ENCODE results near the gene ASB10.
A peak's percentile ranks its signal among the peaks of the same experiment; 100 is the strongest.

The ASB10 gene

GRCh38 chr7:151176401-151176800, 10.6 kb downstream of the ASB10 start:
- H3K4me1 ChIP-seq (ENCODE audit: insufficient read depth, insufficient read length), result peaks cover 4% of the 10 kb centered on the region
- H3K27me3 ChIP-seq (ENCODE audit: insufficient read depth, insufficient read length), result peaks cover 8% of the 10 kb centered on the region

GRCh38 chr7:151175793-151176311, 11.2 kb downstream of the ASB10 start:
- no peak overlapping the region for H3K9ac ChIP-seq (ENCODE audit: insufficient read length, low read depth)
- H3K4me3 ChIP-seq (ENCODE audit: insufficient read length, low read depth), result no peak overlapping the region
- TF ChIP-seq SUZ12 (IDR thresholded peaks at IDR 0.05; ENCODE audit: extremely low read depth, insufficient read depth, insufficient read length), result no peak
- no peak for TF ChIP-seq YY1 (IDR thresholded peaks at IDR 0.05; ENCODE audit: insufficient read depth, insufficient read length)
- no peak for TF ChIP-seq ZNF274 (IDR thresholded peaks at IDR 0.05; ENCODE audit: low read depth, low read length)
- peaks cover 8% of the 10 kb centered on the region for H3K27me3 ChIP-seq (ENCODE audit: insufficient read depth, insufficient read length)
- H3K36me3 ChIP-seq (ENCODE audit: insufficient read depth, insufficient read length, low read length), result no peaks in the 10 kb centered on the region
- peaks cover 36% of the 10 kb centered on the region; the same call in 1 of the 2 replicates for H3K9me3 ChIP-seq (ENCODE audit: insufficient read depth, low read length)
- no peak for DNase-seq (ENCODE audit: low read depth, low spot score)
- H3K4me1 ChIP-seq (ENCODE audit: insufficient read depth, insufficient read length), result peaks cover 4% of the 10 kb centered on the region

More at GRCh38 chr7:151176401-151176800, 10.6 kb downstream of the ASB10 start:
- no peak for DNase-seq (ENCODE audit: low read depth, low spot score)
- Histone ChIP-seq H3K36me3 (ENCODE audit: insufficient read depth, insufficient read length, low read length) (no peaks in the 10 kb centered on the region), H3K4me3 (ENCODE audit: insufficient read length, low read depth) (no peak overlapping the region), H3K9ac (ENCODE audit: insufficient read length, low read depth) (no peak overlapping the region), H3K9me3 (ENCODE audit: insufficient read depth, low read length) (peaks cover 36% of the 10 kb centered on the region; the same call in 1 of the 2 replicates)
- TF ChIP-seq YY1 (IDR thresholded peaks at IDR 0.05; ENCODE audit: insufficient read depth, insufficient read length), result no peak

- no peak overlapping the region for H3K9ac ChIP-seq (ENCODE audit: insufficient read length, low read depth)
- TF ChIP-seq SUZ12 (IDR thresholded peaks at IDR 0.05; ENCODE audit: extremely low read depth, insufficient read depth, insufficient read length), result no peak
- TF ChIP-seq ZNF274 (IDR thresholded peaks at IDR 0.05; ENCODE audit: low read depth, low read length), result no peak
- TF ChIP-seq YY1 (IDR thresholded peaks at IDR 0.05; ENCODE audit: insufficient read depth, insufficient read length), result no peak
- peaks cover 36% of the 10 kb centered on the region; the same call in 1 of the 2 replicates for H3K9me3 ChIP-seq (ENCODE audit: insufficient read depth, low read length)
- no peak for DNase-seq (ENCODE audit: low read depth, low spot score)
- peaks cover 4% of the 10 kb centered on the region for H3K4me1 ChIP-seq (ENCODE audit: insufficient read depth, insufficient read length)
- H3K36me3 ChIP-seq (ENCODE audit: insufficient read depth, insufficient read length, low read length), result no peaks in the 10 kb centered on the region
- no peak overlapping the region for H3K4me3 ChIP-seq (ENCODE audit: insufficient read length, low read depth)
- H3K27me3 ChIP-seq (ENCODE audit: insufficient read depth, insufficient read length), result peaks cover 12% of the 10 kb centered on the region
Measured at GRCh38 chr7:151175047-151175792, 11.8 kb downstream of the ASB10 start.

- no peak for TF ChIP-seq SUZ12 (IDR thresholded peaks at IDR 0.05; ENCODE audit: extremely low read depth, insufficient read depth, insufficient read length)
- no peak for TF ChIP-seq YY1 (IDR thresholded peaks at IDR 0.05; ENCODE audit: insufficient read depth, insufficient read length)
- no peak for TF ChIP-seq ZNF274 (IDR thresholded peaks at IDR 0.05; ENCODE audit: low read depth, low read length)
- Histone ChIP-seq H3K36me3 (ENCODE audit: insufficient read depth, insufficient read length, low read length) (no peaks in the 10 kb centered on the region), H3K9ac (ENCODE audit: insufficient read length, low read depth) (no peak overlapping the region), H3K4me1 (ENCODE audit: insufficient read depth, insufficient read length) (peaks cover 4% of the 10 kb centered on the region), H3K9me3 (ENCODE audit: insufficient read depth, low read length) (peaks cover 36% of the 10 kb centered on the region; the same call in 1 of the 2 replicates), H3K4me3 (ENCODE audit: insufficient read length, low read depth) (no peak overlapping the region), H3K27me3 (ENCODE audit: insufficient read depth, insufficient read length) (peaks cover 19% of the 10 kb centered on the region)
- no peak for DNase-seq (ENCODE audit: low read depth, low spot score)
Measured at GRCh38 chr7:151174246-151175046, 12.6 kb downstream of the ASB10 start.

GRCh38 chr7:151173386-151174245, 13.4 kb downstream of the ASB10 start:
- TF ChIP-seq SUZ12 (IDR thresholded peaks at IDR 0.05; ENCODE audit: extremely low read depth, insufficient read depth, insufficient read length) (no peak), YY1 (IDR thresholded peaks at IDR 0.05; ENCODE audit: insufficient read depth, insufficient read length) (no peak), ZNF274 (IDR thresholded peaks at IDR 0.05; ENCODE audit: low read depth, low read length) (no peak)
- Histone ChIP-seq H3K36me3 (ENCODE audit: insufficient read depth, insufficient read length, low read length) (no peaks in the 10 kb centered on the region), H3K27me3 (ENCODE audit: insufficient read depth, insufficient read length) (peaks cover 24% of the 10 kb centered on the region), H3K9me3 (ENCODE audit: insufficient read depth, low read length) (peaks cover 36% of the 10 kb centered on the region; the same call in 1 of the 2 replicates), H3K9ac (ENCODE audit: insufficient read length, low read depth) (no peak overlapping the region), H3K4me1 (ENCODE audit: insufficient read depth, insufficient read length) (peaks cover 4% of the 10 kb centered on the region), H3K4me3 (ENCODE audit: insufficient read length, low read depth) (no peak overlapping the region)
- no peak for DNase-seq (ENCODE audit: low read depth, low spot score)

GRCh38 chr7:151172273-151173141, 14.5 kb downstream of the ASB10 start:
- H3K4me3 ChIP-seq (ENCODE audit: insufficient read length, low read depth), result no peak overlapping the region
- no peaks in the 10 kb centered on the region for H3K36me3 ChIP-seq (ENCODE audit: insufficient read depth, insufficient read length, low read length)
- peaks cover 36% of the 10 kb centered on the region; the same call in 1 of the 2 replicates for H3K9me3 ChIP-seq (ENCODE audit: insufficient read depth, low read length)
- TF ChIP-seq ZNF274 (IDR thresholded peaks at IDR 0.05; ENCODE audit: low read depth, low read length) (no peak), YY1 (IDR thresholded peaks at IDR 0.05; ENCODE audit: insufficient read depth, insufficient read length) (no peak), SUZ12 (IDR thresholded peaks at IDR 0.05; ENCODE audit: extremely low read depth, insufficient read depth, insufficient read length) (no peak)
- peak; percentile 57 for DNase-seq (ENCODE audit: low read depth, low spot score)
- H3K9ac ChIP-seq (ENCODE audit: insufficient read length, low read depth), result no peak overlapping the region
- H3K4me1 ChIP-seq (ENCODE audit: insufficient read depth, insufficient read length), result peaks cover 2% of the 10 kb centered on the region
- peaks cover 35% of the 10 kb centered on the region for H3K27me3 ChIP-seq (ENCODE audit: insufficient read depth, insufficient read length)

All from NT2/D1 (cell line).